Mammary epithelial cell (primary cell): ENCODE measurements around the gene EXOC4.
"Not testable (repeated sequence)": the region's sequence is repeated elsewhere in the genome, so short reads cannot be mapped to it uniquely, and the experiment has no call there.

Experiments used
- EZH2 ChIP-seq: IDR thresholded peaks from 2 replicates; pipeline ENCODE4 v1.6.1; 2012; ENCODE audit warnings: low read length, inconsistent platforms, borderline replicate concordance
- TF ChIP-seq, protein P1 (sequence below), 2 donors: IDR thresholded peaks in 1 of 2; conservative IDR thresholded peaks in 1 of 2; 2 replicates each; pipeline ENCODE4 v1.5.1; 2011 to 2012; ENCODE audit warnings: inconsistent platforms in 2 of 2, low read length in 2 of 2, mild to moderate bottlenecking in 2 of 2, control low read depth in 1 of 2, low read depth in 1 of 2; ENCODE audit not compliant: insufficient read depth in 1 of 2; ENCODE audit errors: extremely low read depth in 1 of 2

DNA sequence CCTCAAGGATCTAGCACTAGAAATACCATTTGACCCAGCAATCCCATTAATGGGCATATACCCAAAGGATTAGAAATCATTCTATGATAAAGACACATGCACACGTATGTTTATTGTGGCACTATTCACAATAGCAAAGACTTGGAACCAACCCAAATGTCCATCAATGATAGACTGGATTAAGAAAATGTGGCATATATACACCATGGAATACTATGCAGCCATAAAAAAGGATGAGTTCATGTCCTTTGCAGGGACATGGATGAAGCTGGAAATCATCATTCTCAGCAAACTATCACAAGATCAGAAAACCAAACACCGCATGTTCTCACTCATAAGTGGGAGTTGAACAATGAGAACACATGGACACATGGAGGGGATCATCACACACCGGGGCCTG lies 39.1 kb upstream of the EXOC4 start:
- TF ChIP-seq, protein P1, sequence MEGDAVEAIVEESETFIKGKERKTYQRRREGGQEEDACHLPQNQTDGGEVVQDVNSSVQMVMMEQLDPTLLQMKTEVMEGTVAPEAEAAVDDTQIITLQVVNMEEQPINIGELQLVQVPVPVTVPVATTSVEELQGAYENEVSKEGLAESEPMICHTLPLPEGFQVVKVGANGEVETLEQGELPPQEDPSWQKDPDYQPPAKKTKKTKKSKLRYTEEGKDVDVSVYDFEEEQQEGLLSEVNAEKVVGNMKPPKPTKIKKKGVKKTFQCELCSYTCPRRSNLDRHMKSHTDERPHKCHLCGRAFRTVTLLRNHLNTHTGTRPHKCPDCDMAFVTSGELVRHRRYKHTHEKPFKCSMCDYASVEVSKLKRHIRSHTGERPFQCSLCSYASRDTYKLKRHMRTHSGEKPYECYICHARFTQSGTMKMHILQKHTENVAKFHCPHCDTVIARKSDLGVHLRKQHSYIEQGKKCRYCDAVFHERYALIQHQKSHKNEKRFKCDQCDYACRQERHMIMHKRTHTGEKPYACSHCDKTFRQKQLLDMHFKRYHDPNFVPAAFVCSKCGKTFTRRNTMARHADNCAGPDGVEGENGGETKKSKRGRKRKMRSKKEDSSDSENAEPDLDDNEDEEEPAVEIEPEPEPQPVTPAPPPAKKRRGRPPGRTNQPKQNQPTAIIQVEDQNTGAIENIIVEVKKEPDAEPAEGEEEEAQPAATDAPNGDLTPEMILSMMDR (conservative IDR thresholded peaks at IDR 0.05 in 1 of 2, IDR thresholded peaks at IDR 0.05 in 1 of 2; ENCODE audit: extremely low read depth in 1 of 2, insufficient read depth in 1 of 2, low read depth in 1 of 2, low read length in 2 of 2) = not testable (repeated sequence)
- not testable (repeated sequence) for TF ChIP-seq EZH2
